ENCODE data around the gene MRPL50. TPM values are rescaled to one million over a fixed set of nuclear protein-coding genes. Genes with fewer than 3 reads are reported as not detected.

The MRPL50 gene
- total RNA-seq, 2 experiments from 2014 or later = 10.2 to 11.7 TPM

GRCh38 chr9:101383361-101383760 lies 15.1 kb downstream of the MRPL50 start:
- DNase-seq = no peak
- Mint-ChIP-seq H3K27ac (no peak overlapping the region), H3K4me3 (no peak overlapping the region), H3K4me1 (peaks cover 4% of the 10 kb centered on the region), H3K9me3 (peaks cover 14% of the 10 kb centered on the region), H3K36me3 (ENCODE audit: low read depth) (peaks cover 21% of the 10 kb centered on the region), H3K27me3 (peaks cover 6% of the 10 kb centered on the region)
- CTCF ChIA-PET = no interaction called here
- POLR2A ChIA-PET = no interaction called here

DNA sequence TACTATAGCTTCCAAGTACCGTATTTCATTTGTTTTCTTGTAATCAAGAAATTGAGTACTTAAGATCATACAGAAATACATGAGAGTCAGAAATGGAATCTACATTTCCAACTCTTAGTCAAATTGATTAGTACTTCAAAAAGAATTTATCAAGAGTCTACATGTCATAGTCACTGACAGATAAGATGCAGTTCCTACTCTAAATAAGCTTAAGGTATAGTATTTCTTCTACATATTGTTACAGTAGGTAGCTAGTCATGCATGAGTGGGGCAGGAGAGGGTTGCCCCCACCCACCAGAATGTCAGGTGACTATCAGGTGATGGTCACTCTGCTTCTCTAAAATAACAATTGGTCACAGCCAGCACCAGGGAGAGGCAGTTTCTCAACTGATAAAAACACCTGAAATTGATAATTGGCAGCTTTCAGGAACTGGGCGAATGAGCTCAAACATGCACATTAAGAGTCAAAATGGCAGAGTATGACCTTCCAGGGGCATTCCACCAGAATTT lies 16.5 kb downstream of the MRPL50 start:
- peaks cover 14% of the 10 kb centered on the region for H3K36me3 Mint-ChIP-seq (ENCODE audit: low read depth)
- POLR2A ChIA-PET = no interaction called here
- no peaks in the 10 kb centered on the region for H3K4me1 Mint-ChIP-seq
- H3K9me3 Mint-ChIP-seq = peaks cover 14% of the 10 kb centered on the region
- CTCF ChIA-PET = interaction anchor here (1.5 kb wide), 1 partner anchor 12 kb away, joined by 3 read pairs; no protein-coding TSS in a partner anchor
- H3K27me3 Mint-ChIP-seq = peaks cover 8% of the 10 kb centered on the region
- H3K27ac Mint-ChIP-seq = no peak overlapping the region
- no peak overlapping the region for H3K4me3 Mint-ChIP-seq
- no peak for DNase-seq

DNA sequence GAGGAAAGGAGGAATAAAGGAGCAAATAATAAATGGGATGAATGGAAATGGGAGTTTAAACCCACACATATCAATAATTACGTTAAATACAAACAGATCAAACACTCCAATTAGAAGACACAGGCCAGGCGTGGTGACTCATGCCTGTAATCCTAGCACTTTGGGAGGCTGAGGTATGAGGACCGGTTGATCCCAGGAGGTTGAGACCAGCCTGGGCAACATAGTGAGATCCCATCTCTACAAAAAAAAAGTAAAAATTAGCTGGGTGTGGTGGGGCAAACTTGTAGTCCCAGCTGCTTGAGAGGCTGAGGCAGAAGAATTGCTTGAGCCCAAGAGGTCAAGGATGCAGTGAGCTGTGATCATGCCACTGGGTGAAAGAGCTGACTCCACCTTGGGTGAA lies 17.3 kb downstream of the MRPL50 start:
- POLR2A ChIA-PET = no interaction called here
- Mint-ChIP-seq H3K4me1 (no peaks in the 10 kb centered on the region), H3K9me3 (peaks cover 13% of the 10 kb centered on the region), H3K27ac (no peak overlapping the region), H3K4me3 (no peak overlapping the region), H3K27me3 (peaks cover 8% of the 10 kb centered on the region), H3K36me3 (ENCODE audit: low read depth) (peaks cover 12% of the 10 kb centered on the region)
- no peak for DNase-seq
- CTCF ChIA-PET = interaction anchor here (1.5 kb wide), 1 partner anchor 11 kb away, joined by 3 read pairs; no protein-coding TSS in a partner anchor

DNA sequence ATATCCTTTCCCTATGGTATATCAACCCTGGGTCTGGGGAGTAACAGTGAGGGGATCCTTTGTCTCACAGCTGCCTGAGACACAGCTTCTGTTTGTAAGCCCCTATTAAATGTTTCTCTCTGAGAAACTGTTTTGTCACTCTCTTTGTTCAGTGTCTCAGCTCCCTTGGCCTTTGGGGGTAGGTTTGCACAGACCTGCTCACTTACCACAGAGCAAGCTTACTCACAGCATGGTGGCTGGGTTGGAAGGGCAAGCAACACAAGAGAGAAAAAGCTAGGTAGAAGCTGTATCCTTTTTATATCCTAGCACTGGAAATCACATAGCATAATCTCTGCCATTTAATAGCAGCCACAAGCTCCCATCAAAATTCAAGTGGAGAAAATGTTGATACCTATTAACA lies 18.1 kb downstream of the MRPL50 start:
- Mint-ChIP-seq H3K36me3 (ENCODE audit: low read depth) (peaks cover 7% of the 10 kb centered on the region), H3K9me3 (peaks cover 8% of the 10 kb centered on the region), H3K4me1 (no peaks in the 10 kb centered on the region), H3K27me3 (peaks cover 8% of the 10 kb centered on the region), H3K27ac (no peak overlapping the region), H3K4me3 (no peak overlapping the region)
- ChIA-PET POLR2A (no interaction called here), CTCF (no interaction called here)
- no peak for DNase-seq

DNA sequence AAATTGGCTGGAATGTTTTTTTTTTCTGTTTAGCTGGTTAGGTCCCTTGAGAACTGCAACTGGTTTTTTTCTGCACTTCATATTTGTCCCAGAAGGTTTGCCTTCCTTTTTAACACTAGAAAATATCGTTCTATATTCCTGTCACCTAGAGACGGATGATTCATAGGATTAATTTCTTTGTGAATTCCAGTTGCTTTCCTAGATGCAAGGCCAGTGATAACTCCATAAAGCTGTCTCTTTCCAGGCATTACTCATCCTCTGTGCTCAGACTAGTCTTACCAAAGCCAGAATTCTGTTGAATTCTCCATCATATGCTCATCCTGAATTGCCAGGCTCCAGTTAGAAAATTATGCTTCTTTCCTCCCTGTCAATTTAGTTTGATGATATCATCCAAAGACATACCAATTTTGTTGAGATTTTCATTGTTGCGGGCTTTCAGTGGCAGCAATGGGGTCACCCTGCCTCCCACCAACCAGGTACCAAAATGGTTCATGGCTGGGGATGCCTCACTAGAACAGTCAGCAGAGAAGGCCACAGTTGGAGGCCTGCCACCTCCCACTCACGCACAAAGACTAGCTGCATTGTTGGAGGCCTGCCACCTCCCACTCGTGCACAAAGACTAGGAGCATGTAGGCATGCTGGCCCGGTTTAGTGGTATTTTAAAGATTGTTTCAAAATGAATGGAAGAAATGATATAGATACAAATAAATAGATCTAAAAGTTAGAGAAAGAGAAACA lies 22.1 kb downstream of the MRPL50 start:
- Mint-ChIP-seq H3K4me1 (no peaks in the 10 kb centered on the region), H3K36me3 (ENCODE audit: low read depth) (no peaks in the 10 kb centered on the region), H3K27ac (no peak overlapping the region), H3K27me3 (peaks cover 8% of the 10 kb centered on the region), H3K9me3 (peaks cover 2% of the 10 kb centered on the region), H3K4me3 (no peak overlapping the region)
- DNase-seq = no peak
- POLR2A ChIA-PET = no interaction called here
- CTCF ChIA-PET = no interaction called here

DNA sequence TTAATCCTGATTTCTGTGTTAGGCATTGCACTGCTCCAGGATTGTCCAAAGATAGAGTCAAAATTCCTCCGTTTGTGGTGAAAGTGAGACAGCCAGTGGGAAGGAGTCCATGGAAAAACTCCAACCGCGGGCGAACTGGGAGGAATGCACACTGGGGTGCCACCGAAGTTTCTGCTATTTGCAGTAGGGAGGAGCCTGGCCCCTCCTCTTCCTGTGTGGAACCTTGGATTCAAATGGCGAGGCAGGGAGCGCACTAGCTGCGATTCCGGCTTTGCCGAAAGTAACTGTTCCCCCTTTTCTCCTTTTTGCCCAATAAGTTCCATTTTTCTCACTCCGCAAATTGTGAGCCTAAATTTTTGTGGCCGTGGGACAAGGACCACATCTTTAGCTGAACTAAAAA lies 22.9 kb downstream of the MRPL50 start:
- POLR2A ChIA-PET = no interaction called here
- H3K36me3 Mint-ChIP-seq (ENCODE audit: low read depth) = no peaks in the 10 kb centered on the region

DNA sequence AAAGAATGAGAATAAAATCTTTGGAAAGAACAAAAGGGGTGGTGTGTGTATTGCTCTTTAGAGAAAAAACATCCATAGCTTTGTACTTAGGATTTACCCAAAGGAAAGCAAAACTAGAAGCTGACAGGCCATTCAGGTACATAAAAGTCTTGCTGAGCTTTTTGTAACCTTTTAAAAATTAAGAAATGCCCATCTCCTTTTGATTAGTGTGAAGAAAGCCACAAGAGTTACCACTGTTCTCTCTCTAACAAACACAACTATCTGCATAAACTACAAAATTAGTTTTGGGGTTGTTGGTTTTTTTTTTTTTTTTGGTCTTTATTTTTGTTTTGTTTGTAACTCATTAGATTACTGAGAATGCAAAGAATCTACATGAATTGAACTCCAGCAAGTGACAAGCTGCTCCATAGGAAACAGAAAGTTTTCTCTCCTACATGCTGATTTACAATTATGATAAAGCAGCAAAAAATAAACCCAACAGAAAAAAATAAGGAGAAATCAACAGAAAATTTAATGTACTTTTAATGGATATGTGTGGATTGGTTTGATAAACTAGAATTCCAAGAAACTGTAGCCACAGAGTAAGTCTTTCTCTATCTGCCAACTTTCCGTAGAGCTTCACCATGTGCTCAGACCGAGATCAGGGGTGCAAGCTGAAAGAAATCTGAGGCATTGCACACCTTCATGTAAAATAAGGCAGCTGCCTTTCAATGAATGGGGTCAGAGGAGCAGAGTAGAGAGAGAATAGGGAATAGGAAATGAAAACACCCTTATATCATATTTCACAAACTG lies 25.9 kb downstream of the MRPL50 start:
- Mint-ChIP-seq H3K36me3 (ENCODE audit: low read depth) (no peaks in the 10 kb centered on the region), H3K4me3 (no peak overlapping the region), H3K9me3 (no peaks in the 10 kb centered on the region), H3K27ac (no peak overlapping the region), H3K4me1 (no peaks in the 10 kb centered on the region), H3K27me3 (no peaks in the 10 kb centered on the region)
- POLR2A ChIA-PET = interaction anchor here (0.6 kb wide), 1 partner anchor 190 kb away, joined by 11 read pairs; no protein-coding TSS in a partner anchor
- no peak for DNase-seq
- CTCF ChIA-PET = no interaction called here

More for the DNA sequence above, 22.9 kb downstream of the MRPL50 start:
- Mint-ChIP-seq H3K9me3 (peaks cover 2% of the 10 kb centered on the region), H3K27ac (no peak overlapping the region), H3K4me3 (no peak overlapping the region), H3K27me3 (peaks cover 8% of the 10 kb centered on the region), H3K4me1 (no peaks in the 10 kb centered on the region)
- CTCF ChIA-PET = no interaction called here
- DNase-seq = no peak

DNA sequence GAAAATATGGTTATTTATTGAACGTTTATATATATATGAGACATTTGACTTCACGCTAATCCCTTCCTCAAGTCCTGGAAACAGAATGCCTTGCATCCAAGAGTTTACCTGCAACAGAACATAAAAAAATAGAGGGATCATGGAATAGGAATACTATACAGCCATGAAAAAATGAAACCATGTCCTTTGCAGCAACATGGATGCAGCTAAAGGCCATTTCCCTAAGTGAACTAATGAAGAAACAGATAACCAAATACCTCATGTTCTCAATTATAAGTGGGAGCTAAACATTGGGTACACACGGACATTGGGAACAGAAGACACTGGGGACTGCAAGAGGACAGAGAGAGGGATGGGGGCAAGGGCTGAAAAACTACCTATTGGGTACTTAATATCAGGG lies 26.6 kb downstream of the MRPL50 start:
- ChIA-PET CTCF (no interaction called here), POLR2A (interaction anchor here (0.6 kb wide), 1 partner anchor 189 kb away, joined by 11 read pairs; no protein-coding TSS in a partner anchor)
- Mint-ChIP-seq H3K36me3 (ENCODE audit: low read depth) (no peaks in the 10 kb centered on the region), H3K4me1 (no peaks in the 10 kb centered on the region), H3K27ac (no peak overlapping the region), H3K4me3 (no peak overlapping the region), H3K27me3 (no peaks in the 10 kb centered on the region), H3K9me3 (no peaks in the 10 kb centered on the region)
- DNase-seq = no peak

DNA sequence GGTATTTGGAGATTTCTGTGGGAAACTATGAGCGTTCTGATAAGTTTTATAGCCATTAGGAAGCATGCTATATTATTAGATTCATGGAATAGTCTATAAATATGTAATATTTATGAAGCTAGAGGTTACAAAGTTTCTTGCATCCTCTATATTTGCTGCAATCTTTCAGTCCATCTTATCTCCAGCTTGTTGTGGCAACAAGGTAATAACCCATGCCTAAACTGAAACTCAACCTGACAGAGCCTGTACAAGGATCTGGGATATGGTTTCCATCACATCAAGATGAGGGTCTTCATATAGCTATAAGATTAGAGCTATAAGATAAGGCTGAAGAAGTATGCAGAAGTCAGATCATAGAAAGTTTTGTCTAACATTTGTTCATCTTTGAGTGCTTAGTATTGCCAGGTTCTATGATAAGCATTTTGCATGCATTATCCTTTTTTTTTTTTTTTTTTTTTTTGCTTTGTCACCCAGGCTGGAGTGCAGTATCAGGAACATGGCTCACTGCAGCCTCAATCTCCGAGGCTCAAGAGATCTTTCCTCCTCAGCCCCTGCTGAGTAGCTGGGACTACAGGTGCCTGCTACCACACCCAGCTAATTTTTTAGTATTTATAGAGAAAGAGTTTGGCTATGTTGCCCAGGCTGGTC lies 28.4 kb downstream of the MRPL50 start:
- H3K9me3 Mint-ChIP-seq = no peaks in the 10 kb centered on the region
- no peaks in the 10 kb centered on the region for H3K27me3 Mint-ChIP-seq
- ChIA-PET CTCF (interaction anchor here (0.6 to 1.4 kb wide), 4 partner anchors 12 to 764 kb away, joined by 3 to 4 read pairs (median 3); no protein-coding TSS in a partner anchor), POLR2A (no interaction called here)
- DNase-seq = no peak
- H3K27ac Mint-ChIP-seq = no peak overlapping the region
- no peak overlapping the region for H3K4me3 Mint-ChIP-seq
- no peaks in the 10 kb centered on the region for H3K36me3 Mint-ChIP-seq (ENCODE audit: low read depth)
- H3K4me1 Mint-ChIP-seq = no peaks in the 10 kb centered on the region

DNA sequence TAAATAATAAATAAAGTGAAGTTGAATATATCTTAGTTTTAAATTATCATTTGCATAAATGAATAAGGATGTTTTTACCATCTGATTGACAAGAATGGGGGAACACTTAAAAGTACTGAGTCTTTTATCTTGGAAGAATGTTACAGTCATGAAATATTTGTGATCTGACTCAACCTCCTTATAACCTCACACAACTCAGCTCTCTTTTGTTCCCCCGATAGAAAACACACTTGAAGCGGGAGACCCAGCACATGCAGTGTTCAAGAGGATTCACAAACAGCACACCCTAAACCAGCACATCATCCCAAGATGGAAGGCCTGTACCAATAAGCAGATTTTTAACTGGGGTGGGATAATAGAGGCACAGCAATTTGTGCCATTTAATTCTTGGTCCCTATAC lies 29.1 kb downstream of the MRPL50 start:
- CTCF ChIA-PET = interaction anchor here (0.9 kb wide), 1 partner anchor 105 kb away, joined by 3 read pairs; no protein-coding TSS in a partner anchor
- no peak overlapping the region for H3K4me3 Mint-ChIP-seq
- H3K9me3 Mint-ChIP-seq = no peaks in the 10 kb centered on the region
- H3K27ac Mint-ChIP-seq = no peak overlapping the region
- H3K27me3 Mint-ChIP-seq = no peaks in the 10 kb centered on the region
- POLR2A ChIA-PET = no interaction called here
- DNase-seq = no peak
- no peaks in the 10 kb centered on the region for H3K36me3 Mint-ChIP-seq (ENCODE audit: low read depth)
- H3K4me1 Mint-ChIP-seq = no peaks in the 10 kb centered on the region

DNA sequence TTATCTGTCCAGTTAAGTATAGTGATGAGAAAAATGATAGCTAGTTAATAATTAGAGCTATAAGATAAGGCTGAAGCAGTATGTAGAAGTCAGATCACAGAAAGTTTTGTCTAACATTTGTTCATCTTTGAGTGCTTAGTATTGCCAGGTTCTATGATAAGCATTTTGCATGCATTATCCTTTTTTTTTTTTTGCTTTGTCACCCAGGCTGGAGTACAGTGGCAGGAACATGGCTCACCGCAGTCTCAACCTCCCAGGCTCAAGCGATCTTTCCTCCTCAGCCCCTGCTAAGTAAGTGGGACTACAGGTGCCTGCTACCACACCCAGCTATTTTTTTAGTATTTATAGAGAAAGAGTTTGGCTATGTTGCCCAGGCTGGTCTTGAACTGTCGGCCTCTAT lies 31.1 kb downstream of the MRPL50 start:
- DNase-seq = no peak
- H3K27ac Mint-ChIP-seq = no peak overlapping the region
- H3K36me3 Mint-ChIP-seq (ENCODE audit: low read depth) = no peaks in the 10 kb centered on the region
- ChIA-PET CTCF (interaction anchor here (0.6 to 0.7 kb wide), 2 partner anchors 925 to 1002 kb away, joined by 3 to 4 read pairs; no protein-coding TSS in a partner anchor), POLR2A (no interaction called here)
- H3K27me3 Mint-ChIP-seq = no peaks in the 10 kb centered on the region
- H3K4me3 Mint-ChIP-seq = no peak overlapping the region
- H3K4me1 Mint-ChIP-seq = no peaks in the 10 kb centered on the region
- H3K9me3 Mint-ChIP-seq = no peaks in the 10 kb centered on the region

DNA sequence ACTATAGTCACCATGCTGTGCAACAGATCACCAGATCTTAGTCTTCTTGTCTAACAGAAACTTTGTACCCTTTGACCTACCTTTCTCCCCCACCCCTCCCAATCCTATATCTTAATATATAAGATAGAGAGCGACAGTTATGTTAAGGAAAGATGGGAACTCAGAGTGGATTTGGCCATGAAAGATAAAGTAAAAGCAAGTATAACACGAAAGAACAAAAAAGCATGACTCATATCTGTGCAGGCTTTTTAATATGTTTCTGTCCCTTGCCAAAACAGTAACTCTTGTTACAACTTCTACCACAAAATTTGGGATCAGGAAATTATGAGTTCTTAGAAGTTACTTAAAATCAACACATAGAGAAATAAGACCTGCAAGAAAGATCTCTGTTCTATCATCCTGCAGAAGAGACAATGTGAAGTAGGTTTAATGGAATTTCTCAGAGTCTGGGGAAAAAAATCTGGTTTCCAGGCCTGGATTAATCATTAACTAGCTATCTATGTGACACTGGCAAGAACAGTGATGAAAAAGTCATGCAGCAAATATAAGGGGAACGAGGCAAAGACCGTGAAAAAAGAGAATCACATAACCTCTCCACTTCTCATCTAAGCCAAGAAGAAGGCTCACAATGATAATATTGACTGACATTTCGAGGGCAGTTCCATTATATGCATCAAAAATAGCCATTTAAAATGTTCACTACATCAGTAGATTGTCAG lies 32.2 kb downstream of the MRPL50 start:
- Mint-ChIP-seq H3K9me3 (no peaks in the 10 kb centered on the region), H3K4me3 (no peak overlapping the region), H3K27ac (no peak overlapping the region), H3K36me3 (ENCODE audit: low read depth) (no peaks in the 10 kb centered on the region), H3K4me1 (no peaks in the 10 kb centered on the region), H3K27me3 (no peaks in the 10 kb centered on the region)
- CTCF ChIA-PET = interaction anchor here (0.7 kb wide), 1 partner anchor 924 kb away, joined by 3 read pairs; no protein-coding TSS in a partner anchor
- POLR2A ChIA-PET = no interaction called here
- DNase-seq = no peak
